Thymus (tissue), 11 donors: Measurements from ENCODE around the gene AFMID. TPM values are rescaled to one million over a fixed set of nuclear protein-coding genes. Genes with fewer than 3 reads are reported as not detected.
A peak's percentile ranks its signal among the peaks of the same experiment; 100 is the strongest.
"Not testable (repeated sequence)": the region's sequence is repeated elsewhere in the genome, so short reads cannot be mapped to it uniquely, and the experiment has no call there.

Experiments used
- DNase-seq, 9 donors: peaks; one replicate each; pipeline ENCODE4 v3.0.0-alpha.2; 2013; ENCODE audit warnings: low spot score in 9 of 9, low read depth in 6 of 9, missing footprints in 1 of 9
- H3K27ac ChIP-seq, 2 donors: one replicate each; pipeline ENCODE4 v1.5.1; 2013; ENCODE audit warnings: control low read depth in 1 of 2, low read depth in 1 of 2, low read length in 1 of 2, mild to moderate bottlenecking in 1 of 2, moderate library complexity in 1 of 2
- H3K27me3 ChIP-seq, 2 donors: one replicate each; pipeline ENCODE4 v1.5.1; 2013; ENCODE audit warnings: low read length in 1 of 2; ENCODE audit not compliant: control insufficient read depth in 2 of 2, insufficient read depth in 1 of 2
- H3K36me3 ChIP-seq, 2 donors: one replicate each; pipeline ENCODE4 v1.5.1; 2013; ENCODE audit warnings: low read length in 1 of 2, mild to moderate bottlenecking in 1 of 2, moderate library complexity in 1 of 2; ENCODE audit not compliant: control insufficient read depth in 2 of 2, insufficient read depth in 2 of 2
- H3K4me1 ChIP-seq, 2 donors: one replicate each; pipeline ENCODE4 v1.5.1; 2013; ENCODE audit warnings: low read length in 2 of 2; ENCODE audit not compliant: control insufficient read depth in 2 of 2, insufficient read depth in 2 of 2
- H3K4me3 ChIP-seq, 2 donors: one replicate each; pipeline ENCODE4 v1.5.1; 2013; ENCODE audit warnings: low read length in 2 of 2, control low read depth in 1 of 2, mild to moderate bottlenecking in 1 of 2
- H3K9me3 ChIP-seq, 2 donors: one replicate each; pipeline ENCODE4 v1.5.1; 2013; ENCODE audit warnings: low read length in 1 of 2, mild to moderate bottlenecking in 1 of 2; ENCODE audit not compliant: control insufficient read depth in 2 of 2, insufficient read depth in 1 of 2
- WGBS: extraction: QIAGEN DNeasy Blood & Tissue Kit; methylation state at CpG from one replicate; pipeline ENCODE4 v1.1.7; 2013; 5-methylcytosine and 5-hydroxymethylcytosine counted together
- polyA plus RNA-seq: library from polyadenylated mRNA; stranded (reverse); fragments of 200-250 nt; gene quantifications from one replicate; pipeline ENCODE4 v1.2.3, GENCODE V29; 2013
- total RNA-seq: library from RNA; stranded (reverse); fragments of 120-200 nt; gene quantifications from one replicate; pipeline ENCODE4 v1.2.4, GENCODE V29; 2013
- donor health status: healthy.

Gene AFMID
- total and polyA plus RNA-seq, 2 donors: 19.9 to 29.1 TPM

GRCh38 chr17:78230996-78231935, 44.1 kb downstream of the AFMID start, which contains the start of gene TMEM235:
Gene TMEM235, plus strand, starts transcription at chr17:78231631. Its CDS starts 393 bp downstream, at chr17:78232024.
- Histone ChIP-seq H3K4me3 (peak within 1 kb of the TSS; percentile 18 to 34), H3K36me3 (no peaks in the 10 kb centered on the region), H3K27me3 (peaks cover 24 to 40% of the 10 kb centered on the region in 2 donors), H3K27ac (peak within 1 kb of the TSS in 1 of 2 donors; percentile 37), H3K4me1 (peaks cover 23 to 52% of the 10 kb centered on the region in 2 donors), H3K9me3 (peaks cover 2 to 24% of the 10 kb centered on the region in 2 donors)
- DNase-seq: no peak
- WGBS: 38% methylated on average over 52 of the region's 52 CpGs

GRCh38 chr17:78231991-78232858, 45.1 kb downstream of the AFMID start:
- Histone ChIP-seq H3K27ac (no peak overlapping the region), H3K4me1 (peaks cover 19 to 52% of the 10 kb centered on the region in 2 donors), H3K36me3 (no peaks in the 10 kb centered on the region), H3K27me3 (peaks cover 24 to 36% of the 10 kb centered on the region in 2 donors), H3K9me3 (peaks cover 2 to 16% of the 10 kb centered on the region in 2 donors), H3K4me3 (peak overlapping the region in 1 of 2 donors; percentile 34)
- 12% methylated on average over 55 of the region's 55 CpGs for WGBS
- no peak for DNase-seq

- 97% methylated on average over 2 of the region's 2 CpGs for WGBS
- no peak overlapping the region for H3K4me3 ChIP-seq
- no peak for DNase-seq
- no peaks in the 10 kb centered on the region for H3K36me3 ChIP-seq
- H3K4me1 ChIP-seq: peaks cover 21 to 54% of the 10 kb centered on the region in 2 donors
- peaks cover 24 to 36% of the 10 kb centered on the region in 2 donors for H3K27me3 ChIP-seq
- H3K9me3 ChIP-seq: peaks cover 2 to 16% of the 10 kb centered on the region in 2 donors
- H3K27ac ChIP-seq: no peak overlapping the region
Measured at GRCh38 chr17:78232859-78233173, 45.7 kb downstream of the AFMID start.

GRCh38 chr17:78233678-78234077, 46.5 kb downstream of the AFMID start:
- Histone ChIP-seq H3K9me3 (peaks cover 2 to 16% of the 10 kb centered on the region in 2 donors), H3K4me3 (no peak overlapping the region), H3K27ac (no peak overlapping the region), H3K27me3 (peaks cover 24 to 36% of the 10 kb centered on the region in 2 donors), H3K36me3 (no peaks in the 10 kb centered on the region), H3K4me1 (peaks cover 22 to 63% of the 10 kb centered on the region in 2 donors)
- no peak for DNase-seq
- WGBS: 99% methylated on average over 10 of the region's 10 CpGs

GRCh38 chr17:78234261-78234865, 47.2 kb downstream of the AFMID start:
- DNase-seq: no peak
- WGBS: 97% methylated on average over 17 of the region's 17 CpGs
- peaks cover 22 to 69% of the 10 kb centered on the region in 2 donors for H3K4me1 ChIP-seq
- peaks cover 24 to 36% of the 10 kb centered on the region in 2 donors for H3K27me3 ChIP-seq
- H3K27ac ChIP-seq: no peak overlapping the region
- no peak overlapping the region for H3K4me3 ChIP-seq
- H3K36me3 ChIP-seq: no peaks in the 10 kb centered on the region
- H3K9me3 ChIP-seq: peaks cover 2 to 16% of the 10 kb centered on the region in 2 donors

- H3K4me3 ChIP-seq, H3K36me3 ChIP-seq, DNase-seq, H3K27ac ChIP-seq: not testable (repeated sequence)
- Histone ChIP-seq H3K9me3 (peaks cover 2 to 16% of the 10 kb centered on the region in 2 donors), H3K27me3 (peaks cover 24 to 33% of the 10 kb centered on the region in 2 donors), H3K4me1 (peaks cover 22 to 71% of the 10 kb centered on the region in 2 donors)
- WGBS: 94% methylated on average over 6 of the region's 6 CpGs
Measured at GRCh38 chr17:78235022-78235421, 47.9 kb downstream of the AFMID start.

- no peak for DNase-seq
- WGBS: 90% methylated on average over 8 of the region's 8 CpGs
Measured at GRCh38 chr17:78235885-78236284, 48.7 kb downstream of the AFMID start.

GRCh38 chr17:78236362-78237127, 49.4 kb downstream of the AFMID start:
- Histone ChIP-seq H3K4me3 (no peak overlapping the region), H3K4me1 (peaks cover 12 to 68% of the 10 kb centered on the region in 2 donors), H3K27me3 (peaks cover 14 to 18% of the 10 kb centered on the region in 2 donors), H3K9me3 (peaks cover 2 to 8% of the 10 kb centered on the region in 2 donors), H3K27ac (no peak overlapping the region), H3K36me3 (no peaks in the 10 kb centered on the region)
- 96% methylated on average over 20 of the region's 20 CpGs for WGBS
- no peak for DNase-seq

More at GRCh38 chr17:78235885-78236284, 48.7 kb downstream of the AFMID start:
- H3K27me3 ChIP-seq: peaks cover 20 to 25% of the 10 kb centered on the region in 2 donors
- H3K9me3 ChIP-seq: peaks cover 2 to 15% of the 10 kb centered on the region in 2 donors
- no peaks in the 10 kb centered on the region for H3K36me3 ChIP-seq
- H3K4me3 ChIP-seq: no peak overlapping the region
- no peak overlapping the region for H3K27ac ChIP-seq
- peaks cover 15 to 68% of the 10 kb centered on the region in 2 donors for H3K4me1 ChIP-seq
